GM18870 (cell line): ENCODE data around the gene GIPC3.
"Not testable (repeated sequence)": the region's sequence is repeated elsewhere in the genome, so short reads cannot be mapped to it uniquely, and the experiment has no call there.

ENCODE experiments used
- ATAC-seq: cut with Tn5 transposase; IDR thresholded peaks from one replicate; pipeline ENCODE4 v1.9.1; 2021; ENCODE audit warnings: moderate library complexity; ENCODE audit not compliant: unreplicated experiment

GIPC3 gene

DNA sequence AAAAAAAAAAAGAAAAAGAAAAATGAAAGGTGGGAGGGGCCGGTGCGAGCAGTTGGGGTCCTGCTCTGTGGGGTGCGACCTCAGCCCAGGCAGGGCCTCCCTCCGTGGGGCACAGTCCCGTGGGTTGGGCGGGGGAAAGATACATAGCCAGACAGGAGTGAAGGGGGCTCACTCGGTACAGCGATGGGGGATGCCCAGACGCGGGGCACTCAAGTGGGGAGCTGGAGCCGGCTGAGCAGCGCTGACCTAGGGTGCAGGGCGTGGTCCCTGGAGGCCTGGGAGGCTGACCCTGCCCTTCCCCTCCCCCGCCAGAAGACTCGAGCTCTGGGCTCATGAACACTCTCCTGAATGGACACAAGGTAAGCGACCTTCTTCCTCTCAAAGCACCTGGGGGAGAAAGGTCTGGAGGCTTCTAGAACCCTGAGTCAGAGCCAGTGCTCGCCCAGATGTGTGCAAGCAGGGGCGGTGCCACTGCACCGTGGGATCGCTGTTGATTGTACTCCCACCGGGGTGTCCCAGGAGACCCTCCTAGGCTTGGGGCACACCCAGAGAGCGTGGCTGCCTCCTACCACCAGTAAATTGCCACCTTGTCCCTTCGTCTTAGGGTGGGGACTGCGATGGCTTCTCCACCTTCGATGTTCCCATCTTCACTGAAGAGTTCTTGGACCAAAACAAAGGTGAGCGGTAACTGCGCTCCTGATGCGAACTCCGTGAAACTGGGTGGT lies 9.2 kb upstream of the GIPC3 start:
- ATAC-seq: no peak

DNA sequence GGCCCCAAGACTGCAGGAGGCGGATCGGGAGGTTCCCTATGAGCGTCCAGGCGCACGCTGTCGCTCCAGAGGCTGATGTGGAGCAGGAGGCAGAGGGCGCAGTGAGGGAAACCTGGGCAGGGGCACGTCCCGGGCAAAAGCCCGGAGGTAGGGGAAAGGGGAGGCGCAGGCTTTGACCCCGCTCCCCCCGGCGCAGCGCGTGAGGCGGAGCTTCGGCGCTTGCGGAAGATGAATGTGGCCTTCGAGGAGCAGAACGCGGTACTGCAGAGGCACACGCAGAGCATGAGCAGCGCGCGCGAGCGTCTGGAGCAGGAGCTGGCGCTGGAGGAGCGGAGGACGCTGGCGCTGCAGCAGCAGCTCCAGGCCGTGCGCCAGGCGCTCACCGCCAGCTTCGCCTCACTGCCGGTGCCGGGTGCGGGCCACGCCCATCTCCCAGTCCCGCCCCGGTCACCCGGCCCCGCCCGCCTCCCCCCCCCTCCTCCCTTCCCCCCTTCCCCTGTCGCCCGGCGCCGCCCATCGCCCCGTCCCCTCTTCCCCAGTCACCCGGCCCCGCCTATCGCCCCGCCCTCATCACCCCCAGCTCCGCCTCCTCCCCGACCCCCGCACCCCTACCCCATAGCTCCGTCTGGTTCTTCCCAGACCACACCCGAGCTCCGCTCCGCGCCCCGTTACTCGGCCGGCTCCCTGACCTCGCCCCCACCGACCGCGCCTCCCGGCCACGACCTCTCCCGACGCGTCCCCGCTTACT lies 8.4 kb upstream of the GIPC3 start:
- no peak for ATAC-seq

DNA sequence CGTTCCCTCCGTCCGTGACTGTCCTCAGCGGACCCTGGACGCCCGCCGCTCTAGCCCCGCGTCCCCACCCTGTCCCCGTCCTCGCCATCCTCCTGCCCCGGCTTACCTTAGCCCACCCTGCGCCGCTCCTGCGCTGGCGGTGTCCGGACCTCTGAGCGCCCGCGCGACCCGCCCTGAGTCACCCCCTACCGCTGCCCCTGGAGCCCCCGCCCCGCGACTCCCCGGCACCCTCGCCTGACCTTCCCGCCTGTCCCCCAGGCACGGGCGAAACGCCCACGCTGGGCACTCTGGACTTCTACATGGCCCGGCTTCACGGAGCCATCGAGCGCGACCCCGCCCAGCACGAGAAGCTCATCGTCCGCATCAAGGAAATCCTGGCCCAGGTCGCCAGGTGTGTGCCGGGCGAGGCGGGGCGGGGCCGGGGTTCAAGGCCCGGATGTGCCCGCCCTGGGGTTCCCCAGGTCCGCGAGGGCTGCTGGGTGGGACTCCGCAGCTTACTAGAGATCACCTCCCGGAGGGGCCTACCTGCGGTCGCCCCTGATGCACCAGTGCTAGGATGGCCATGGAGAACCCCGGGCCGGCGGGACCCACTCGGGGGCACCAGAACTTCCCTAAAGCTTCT lies 7.4 kb upstream of the GIPC3 start:
- no peak for ATAC-seq

DNA sequence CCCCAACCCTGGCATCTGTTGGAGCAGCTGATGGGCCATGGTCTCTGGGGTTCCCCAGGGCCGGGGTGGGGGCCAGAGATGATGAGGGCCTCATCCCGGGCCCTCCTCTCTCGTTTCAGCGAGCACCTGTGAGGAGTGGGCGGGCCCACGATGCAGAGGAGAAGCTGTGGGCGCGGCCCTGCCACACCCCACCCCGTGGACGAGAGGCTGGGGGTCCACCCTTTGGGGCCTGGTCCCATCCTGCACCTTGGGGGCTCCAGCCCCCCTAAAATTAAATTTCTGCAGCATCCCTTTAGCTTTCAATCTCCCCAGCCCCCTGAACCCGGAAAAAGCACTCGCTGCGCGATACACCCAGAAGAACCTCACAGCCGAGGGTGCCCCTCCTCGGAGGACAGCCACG lies 6.9 kb upstream of the GIPC3 start:
- ATAC-seq: no peak

DNA sequence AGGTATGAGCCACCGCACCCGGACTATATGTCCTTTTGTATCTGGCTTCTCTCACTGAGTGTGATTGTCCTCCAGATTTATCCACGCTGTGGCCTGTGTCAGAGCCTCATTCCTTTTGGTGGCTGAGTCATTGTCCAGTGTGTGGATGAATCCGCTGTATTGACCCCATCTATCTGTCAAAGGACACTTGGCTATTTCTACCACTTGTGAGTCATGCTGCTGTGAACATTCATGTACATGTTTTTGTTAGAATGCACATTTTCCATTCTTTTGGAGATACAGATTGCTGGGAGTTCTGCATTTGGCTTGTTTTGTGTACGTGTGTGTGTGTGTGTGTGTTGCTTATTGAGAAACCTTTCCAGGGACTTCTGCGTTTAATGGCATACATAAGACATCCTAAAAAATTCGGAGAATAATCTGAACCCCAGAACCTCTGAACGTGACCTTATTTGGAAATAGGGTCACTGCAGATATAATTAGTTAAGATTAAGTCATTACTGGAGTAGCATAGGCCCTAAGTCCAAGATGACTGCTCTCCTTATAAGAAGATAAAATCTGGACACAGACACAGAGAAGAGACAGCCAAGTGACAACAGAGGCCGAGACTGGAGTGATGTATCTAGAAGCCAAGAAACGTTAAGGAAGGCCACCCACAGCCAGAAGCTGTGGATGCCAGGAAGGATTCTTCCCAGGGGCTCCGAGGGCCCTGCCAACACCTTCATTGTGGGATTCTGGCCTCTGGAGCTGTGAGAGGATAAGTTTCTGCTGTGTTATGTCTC lies 4.9 kb upstream of the GIPC3 start:
- ATAC-seq: no peak

DNA sequence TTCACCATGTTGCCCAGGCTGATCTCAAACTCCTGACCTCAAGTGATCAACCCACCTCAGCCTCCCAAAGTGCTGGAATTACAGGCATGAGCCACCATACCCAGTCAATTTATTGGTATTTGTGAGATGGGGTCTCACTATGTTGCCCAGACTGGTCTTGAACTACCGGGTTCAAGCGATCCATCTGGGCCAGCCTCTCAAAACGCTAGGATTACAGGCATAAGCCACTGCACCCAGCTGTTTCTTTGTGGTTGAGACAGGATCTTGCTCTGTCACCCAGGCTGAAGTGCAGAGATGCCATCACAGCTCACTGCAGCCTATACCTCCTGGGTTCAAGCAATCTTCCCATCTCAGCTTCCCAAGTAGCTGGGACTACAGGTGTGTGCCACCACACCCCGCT lies 3.5 kb upstream of the GIPC3 start:
- not testable (repeated sequence) for ATAC-seq

DNA sequence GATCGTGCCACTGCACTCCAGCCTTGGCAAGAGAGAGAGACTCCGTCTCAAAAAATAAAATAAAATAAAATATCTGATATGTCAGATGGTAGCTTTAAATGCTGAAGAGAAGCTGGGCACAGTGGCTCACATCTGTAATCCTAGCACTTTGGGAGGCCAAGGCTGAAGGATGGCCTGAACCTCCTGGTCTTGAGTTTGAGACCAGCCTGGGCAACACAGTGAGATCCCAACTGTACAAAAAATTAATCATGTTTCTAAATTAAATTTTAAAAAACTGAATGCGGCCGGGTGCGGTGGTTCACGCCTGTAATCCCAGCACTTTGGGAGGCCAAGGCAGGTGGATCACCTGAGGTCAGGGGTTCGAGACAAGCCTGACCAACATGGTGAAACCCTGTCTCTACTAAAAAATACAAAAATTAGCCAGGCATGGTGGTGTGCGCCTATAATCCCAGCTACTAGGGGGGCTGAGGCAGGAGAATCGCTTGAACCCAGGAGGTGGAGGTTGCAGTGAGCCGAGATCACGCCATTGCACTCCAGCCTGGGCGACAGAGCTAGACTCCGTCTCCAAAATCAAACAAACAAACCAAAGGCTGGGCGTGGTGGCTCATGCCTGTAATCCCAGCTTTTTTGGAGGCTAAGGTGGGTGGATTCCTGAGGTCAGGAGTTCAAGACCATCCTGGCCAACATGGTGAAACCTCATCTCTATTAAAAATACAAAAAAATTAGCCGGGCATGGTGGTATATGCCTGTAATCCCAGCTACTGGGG lies 1.1 kb upstream of the GIPC3 start:
- ATAC-seq: not testable (repeated sequence)

DNA sequence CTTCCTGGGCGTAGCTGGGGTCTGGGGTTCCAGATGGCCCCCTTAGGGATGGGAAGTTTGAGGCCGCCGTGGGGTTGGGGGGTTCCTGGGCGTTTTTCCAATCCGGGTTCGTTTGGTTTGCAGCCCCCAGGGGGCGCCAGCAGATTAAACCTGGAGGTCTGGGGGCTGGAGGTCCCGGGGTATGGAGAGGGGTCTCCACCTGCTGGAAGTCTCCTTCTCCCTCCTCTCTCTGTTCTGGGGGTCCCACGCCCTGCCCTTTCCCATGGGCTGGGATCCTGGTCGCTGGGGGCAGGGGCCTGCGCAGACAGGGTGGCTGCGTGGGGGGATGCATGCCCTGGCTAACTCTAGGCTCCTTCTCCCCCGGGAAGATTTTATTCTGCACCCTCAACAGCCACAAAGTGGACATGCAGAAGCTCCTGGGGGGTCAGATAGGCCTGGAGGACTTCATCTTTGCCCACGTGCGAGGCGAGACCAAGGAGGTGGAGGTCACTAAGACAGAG lies 899 bp downstream of the GIPC3 start:
- ATAC-seq: no peak

DNA sequence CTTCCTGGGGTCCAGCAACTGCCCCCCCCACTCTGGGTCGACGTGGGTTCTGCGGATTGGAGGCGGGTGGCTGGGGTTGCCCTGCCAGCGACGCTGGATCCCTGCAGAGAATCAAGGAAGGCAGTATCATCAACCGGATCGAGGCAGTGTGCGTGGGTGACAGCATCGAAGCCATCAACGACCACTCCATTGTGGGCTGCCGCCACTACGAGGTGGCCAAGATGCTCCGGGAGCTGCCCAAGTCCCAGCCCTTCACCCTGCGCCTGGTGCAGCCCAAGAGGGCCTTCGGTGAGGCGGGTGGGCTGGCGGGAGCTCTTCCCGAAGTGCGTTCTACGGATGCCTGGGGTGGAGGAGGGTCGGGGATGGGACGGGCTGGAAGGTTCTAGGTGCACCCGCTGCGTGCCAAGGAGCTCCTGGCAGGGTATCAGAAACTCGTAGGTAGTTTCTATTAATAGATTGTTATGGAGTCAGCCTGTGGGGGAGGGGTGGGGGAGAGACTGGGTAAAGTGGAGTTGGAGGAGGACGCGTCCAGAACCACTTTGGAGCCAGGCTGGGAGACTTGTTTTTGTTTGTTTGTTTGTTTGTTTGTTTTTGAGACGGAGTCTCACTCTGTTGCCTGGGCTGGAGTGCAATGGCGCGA lies 1.5 kb downstream of the GIPC3 start:
- no peak for ATAC-seq

DNA sequence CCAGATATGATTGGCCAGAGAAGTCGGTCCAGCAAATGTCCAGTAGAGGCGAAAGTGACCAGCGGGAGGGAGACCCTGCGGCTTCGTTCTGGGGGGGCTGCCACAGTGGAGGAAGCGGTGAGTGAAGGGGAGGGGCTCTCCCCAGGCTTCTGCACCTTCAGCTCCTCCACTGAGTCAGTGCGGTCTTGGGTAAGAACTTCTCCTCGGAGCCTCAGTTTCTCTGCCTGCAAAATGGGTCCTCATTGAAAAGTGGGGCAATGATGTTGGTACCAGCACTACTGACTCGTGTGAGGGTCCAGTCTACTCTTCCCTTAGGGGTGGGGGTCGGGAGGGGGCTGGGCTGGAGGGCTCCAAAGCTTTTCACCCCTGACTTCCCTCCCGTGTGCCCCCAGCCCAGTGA lies 4.2 kb downstream of the GIPC3 start:
- no peak for ATAC-seq

DNA sequence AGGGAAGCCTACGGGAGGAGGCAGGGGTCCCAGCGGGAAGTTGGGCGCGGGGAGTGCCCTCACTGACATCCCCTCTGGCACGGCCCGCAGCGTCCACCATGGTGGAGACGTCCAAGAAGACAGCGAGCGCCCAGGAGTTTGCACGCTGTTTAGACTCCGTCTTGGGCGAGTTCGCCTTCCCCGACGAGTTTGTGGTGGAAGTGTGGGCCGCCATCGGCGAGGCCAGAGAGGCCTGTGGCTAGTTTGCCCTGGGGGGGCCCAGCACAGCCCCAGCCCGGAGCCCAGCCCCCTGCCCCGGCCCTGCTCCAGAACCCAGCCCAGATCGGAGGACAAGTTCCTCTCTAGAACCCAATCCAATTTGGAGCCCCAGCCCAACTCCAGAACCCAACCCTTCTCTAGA lies 4.7 kb downstream of the GIPC3 start:
- ATAC-seq: no peak

DNA sequence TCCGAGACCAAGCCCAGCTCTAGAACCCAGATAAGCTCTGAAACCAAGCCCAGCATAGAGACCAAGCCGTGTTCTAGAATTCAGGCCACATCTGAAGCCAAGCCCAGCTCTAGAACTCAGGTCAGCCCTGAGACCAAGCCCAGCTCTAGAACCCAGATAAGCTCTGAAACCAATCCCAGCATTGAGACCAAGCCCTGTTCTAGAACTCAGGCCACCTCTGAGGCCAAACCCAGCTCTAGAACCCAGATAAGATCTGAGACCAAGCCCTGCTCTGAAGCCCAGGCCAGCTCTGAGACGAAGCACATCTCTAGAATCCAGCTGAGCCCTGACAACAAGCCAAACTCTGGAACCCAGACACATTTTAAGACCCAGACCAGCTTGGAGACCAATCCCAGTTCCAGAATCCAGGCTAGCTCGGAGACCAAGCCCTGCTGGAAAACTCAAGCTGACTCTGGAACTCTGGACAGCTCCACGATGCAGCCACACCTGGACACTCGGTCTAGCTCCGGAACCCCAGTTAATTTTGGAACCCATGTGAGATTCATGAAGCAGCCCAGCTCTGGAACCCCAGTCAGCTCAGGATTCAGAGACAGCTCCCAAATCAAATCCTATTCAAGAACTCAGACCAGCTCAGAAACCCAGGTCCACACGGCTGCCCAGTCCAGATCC lies 5.8 kb downstream of the GIPC3 start:
- no peak for ATAC-seq

DNA sequence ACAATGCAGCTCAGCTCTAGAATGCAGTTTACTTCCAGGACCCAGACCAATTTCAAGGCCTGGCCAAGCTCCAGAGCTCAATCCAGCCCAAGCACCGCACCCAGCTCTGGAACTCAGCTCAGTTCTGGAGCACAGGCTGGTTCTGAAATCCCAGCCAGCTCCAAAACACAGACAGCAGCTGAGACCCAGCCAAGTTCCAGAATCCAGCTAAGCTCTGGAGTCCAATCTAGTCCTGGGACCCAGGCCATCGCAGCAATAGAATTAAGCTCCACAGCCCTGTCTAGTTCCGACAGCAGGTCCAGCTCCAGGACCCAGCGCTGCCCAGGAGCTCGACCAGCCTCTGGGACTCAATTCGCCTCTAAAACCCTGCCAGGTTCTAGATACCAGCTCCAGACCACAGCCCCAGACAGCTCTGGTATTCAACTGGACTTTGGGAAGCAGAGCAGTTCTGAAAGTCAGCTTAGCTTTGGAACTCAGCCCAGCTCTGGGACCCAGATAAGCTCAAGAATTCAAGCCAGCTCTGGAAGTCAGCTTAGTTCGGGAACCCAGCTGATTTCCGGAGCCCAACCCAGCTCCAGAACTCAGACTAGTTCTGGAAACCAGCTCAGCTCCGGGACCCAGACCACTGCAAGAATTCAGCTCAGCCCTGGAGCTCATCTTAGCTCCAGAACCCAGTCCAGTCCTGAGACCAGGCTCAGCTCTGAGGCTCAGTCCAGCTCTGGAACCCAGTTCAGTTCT lies 6.8 kb downstream of the GIPC3 start:
- ATAC-seq: no peak

DNA sequence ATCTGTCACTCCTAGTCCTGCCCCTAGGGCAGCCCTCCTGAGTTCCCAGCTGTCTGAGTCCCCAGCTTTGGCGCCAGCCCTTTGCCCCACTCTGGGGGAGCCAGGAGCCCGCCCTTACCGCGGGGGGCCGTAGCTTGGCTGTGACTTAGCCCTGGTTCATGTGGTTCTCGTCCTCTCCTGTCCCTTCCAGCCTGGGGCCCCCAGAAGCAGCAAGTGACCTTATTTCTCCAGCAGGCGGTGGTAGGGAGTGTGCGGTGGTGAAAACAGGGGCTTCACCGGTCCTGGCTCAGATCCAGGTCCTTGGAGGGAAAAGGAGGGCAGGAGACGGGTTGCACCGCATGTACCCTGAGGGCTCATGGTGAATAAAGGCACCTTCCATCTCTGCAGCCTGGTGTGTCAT lies 7.9 kb downstream of the GIPC3 start:
- no peak for ATAC-seq

DNA sequence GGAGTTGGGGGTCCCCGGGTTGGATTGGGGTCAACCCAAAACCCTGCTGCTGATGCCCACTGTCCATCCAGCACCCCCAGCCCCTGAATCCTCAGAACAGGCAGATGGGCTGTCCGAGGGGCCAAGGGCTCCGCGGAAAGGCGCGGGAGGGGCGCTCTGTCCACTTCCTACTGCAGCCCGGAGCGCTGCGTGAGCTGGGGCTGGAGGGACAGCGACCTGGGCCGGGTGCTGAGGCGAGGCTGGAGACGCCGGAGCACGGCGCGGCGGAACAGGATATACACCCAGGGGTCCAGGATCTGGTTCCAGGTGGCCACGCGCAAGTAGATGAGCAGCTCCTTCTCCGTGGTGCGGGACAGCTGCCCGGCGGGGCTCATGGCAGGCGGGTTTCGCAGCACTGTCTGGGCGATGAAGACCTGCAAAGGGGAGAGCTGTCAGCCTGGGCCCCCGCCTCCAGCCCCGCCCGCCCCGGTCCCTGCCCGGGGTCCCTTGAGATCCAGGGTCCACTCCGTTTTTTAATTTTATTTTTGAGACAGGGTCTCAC lies 10.3 kb downstream of the GIPC3 start:
- ATAC-seq: no peak

DNA sequence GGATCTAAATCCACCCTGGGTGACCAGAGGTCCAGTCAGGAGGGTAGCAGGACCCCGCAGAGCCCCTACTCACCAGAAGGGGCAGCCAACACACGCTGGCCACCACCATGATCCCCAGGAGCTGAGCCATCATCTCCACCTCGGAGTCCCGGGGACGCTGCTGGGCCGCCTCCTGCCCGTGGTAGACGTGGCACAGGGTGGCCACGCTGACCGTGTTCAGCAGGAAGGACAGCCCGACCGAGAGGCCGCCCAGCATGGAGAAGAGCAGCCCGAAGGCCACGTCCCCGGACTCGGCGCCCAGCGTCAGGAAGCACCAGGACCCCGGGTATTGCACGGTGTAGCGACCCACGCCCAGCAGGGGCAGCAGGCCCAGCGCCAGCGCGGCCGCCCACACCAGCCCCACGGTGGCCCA lies 14.5 kb downstream of the GIPC3 start:
- no peak for ATAC-seq

DNA sequence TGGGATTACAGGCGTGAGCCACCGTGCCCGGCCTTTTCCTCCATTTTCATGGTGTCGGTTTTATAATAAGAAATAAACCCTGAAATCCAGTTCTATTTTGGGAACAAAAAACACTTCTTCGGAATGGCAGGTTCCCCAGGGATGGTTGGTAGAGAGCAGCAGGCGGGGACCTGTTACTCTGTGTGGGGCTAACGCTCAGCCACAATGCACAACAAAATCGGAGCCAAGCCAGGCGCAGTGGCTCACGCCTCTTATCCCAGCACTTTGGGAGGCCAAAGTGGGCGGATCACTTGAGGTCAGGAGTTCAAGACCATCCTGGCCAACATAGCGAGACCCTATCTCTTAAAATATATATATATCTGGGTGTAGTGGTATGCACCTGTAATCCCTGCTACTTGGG lies 15.7 kb downstream of the GIPC3 start:
- no peak for ATAC-seq

DNA sequence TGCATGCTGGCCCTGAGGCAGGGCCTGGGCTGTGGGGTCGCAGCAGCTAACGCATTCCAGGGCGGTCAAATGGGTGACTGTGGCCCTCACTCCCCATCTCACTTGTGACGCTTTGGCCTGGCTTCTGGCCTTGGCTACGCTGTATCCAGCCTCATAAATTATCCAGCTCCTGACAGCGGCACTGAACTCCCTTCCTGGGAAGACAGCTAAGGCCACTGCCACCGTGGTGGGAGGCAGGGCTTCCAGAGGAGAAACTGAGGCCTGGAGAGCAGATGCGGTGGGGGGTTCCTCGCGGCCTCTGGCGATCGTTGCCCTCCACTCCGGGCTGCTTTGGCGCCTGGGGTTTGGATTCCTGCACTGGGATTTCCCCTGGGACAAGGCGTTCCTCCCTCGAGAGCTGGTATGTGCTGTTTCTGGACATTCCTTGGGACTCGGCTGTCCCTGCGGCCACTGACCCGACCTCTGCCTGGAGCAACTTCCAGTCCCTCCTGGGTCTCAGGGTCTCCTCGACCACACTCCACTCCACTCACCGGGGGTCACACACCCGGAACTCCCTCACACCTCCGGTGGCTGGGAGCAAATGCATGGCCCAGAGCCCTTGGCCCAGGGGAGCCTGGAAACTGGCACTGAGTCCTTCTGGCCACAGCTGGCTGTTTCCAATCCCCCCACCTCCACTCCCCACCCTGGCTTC lies 18.0 kb downstream of the GIPC3 start:
- no peak for ATAC-seq
